Stimulated activated CD4-positive, alpha-beta T cell treated with anti-CD3 and anti-CD28 coated beads, Interleukin-12 subunit alpha, Interleukin-12 subunit beta, amount 100 ng/mL, for 24 hours (primary cell): Measurements from ENCODE around the gene ARHGEF3.
"Not testable (repeated sequence)": the region's sequence is repeated elsewhere in the genome, so short reads cannot be mapped to it uniquely, and the experiment has no call there.

Experiments
- DNase-seq, 2 experiments: peaks; one replicate each; pipeline ENCODE4 v3.0.0-alpha.2; 2020; ENCODE audit warnings: low read depth in 2 of 2

Gene ARHGEF3

GRCh38 chr3:56737006-56737405 is 64.7 kb downstream of the ARHGEF3 start:
- no peak for DNase-seq

- DNase-seq: no peak
Observed at GRCh38 chr3:56732109-56732508, 69.6 kb downstream of the ARHGEF3 start.

DNA sequence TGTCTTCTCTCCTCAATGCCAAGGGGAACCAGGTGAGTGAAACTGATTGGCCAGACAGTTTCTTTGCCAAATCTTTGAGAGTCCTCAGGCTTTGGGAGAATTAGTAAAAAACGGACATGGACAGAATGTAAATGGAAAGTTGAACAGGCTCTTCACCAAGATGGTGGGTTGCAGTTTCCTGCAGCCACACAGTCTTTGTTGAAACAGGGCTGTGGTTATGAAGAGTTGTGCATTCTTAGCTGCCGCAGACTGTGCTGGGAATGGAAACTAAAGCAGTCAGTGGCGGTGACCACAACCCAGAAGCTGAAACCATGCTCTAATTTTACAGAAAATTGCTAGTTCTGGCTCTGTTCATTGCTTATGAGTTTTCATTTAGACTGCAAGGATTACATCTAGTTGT is 76.6 kb downstream of the ARHGEF3 start:
- DNase-seq: peak; percentile 18 to 49

GRCh38 chr3:56724676-56725075 is 77.1 kb downstream of the ARHGEF3 start:
- DNase-seq: no peak

DNA sequence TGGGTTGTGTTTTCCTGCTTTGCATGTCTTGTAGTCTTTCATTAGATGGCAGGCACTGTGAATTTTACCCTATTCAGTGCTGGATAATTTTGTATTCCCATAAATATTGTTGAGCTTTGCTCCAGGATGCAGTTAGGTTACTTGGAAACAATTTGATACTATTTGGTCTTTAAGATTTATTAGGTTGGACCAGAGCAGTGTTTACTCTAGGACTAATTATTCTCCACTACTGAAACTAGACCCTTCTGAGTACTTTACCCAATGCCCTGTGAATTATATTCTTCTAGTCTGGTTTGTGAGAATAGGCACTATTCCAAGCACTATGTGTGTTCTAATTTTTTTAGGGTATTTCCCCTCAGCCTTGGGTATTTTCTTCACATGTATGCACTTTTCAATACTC is 80.9 kb downstream of the ARHGEF3 start:
- no peak for DNase-seq

GRCh38 chr3:56718809-56719208 is 82.9 kb downstream of the ARHGEF3 start:
- DNase-seq: not testable (repeated sequence)

GRCh38 chr3:56711344-56711743 is 90.4 kb downstream of the ARHGEF3 start:
- DNase-seq: no peak

- DNase-seq: peak in 1 of 2 experiments; percentile 8
Observed at GRCh38 chr3:56707412-56707811, 94.3 kb downstream of the ARHGEF3 start.

DNA sequence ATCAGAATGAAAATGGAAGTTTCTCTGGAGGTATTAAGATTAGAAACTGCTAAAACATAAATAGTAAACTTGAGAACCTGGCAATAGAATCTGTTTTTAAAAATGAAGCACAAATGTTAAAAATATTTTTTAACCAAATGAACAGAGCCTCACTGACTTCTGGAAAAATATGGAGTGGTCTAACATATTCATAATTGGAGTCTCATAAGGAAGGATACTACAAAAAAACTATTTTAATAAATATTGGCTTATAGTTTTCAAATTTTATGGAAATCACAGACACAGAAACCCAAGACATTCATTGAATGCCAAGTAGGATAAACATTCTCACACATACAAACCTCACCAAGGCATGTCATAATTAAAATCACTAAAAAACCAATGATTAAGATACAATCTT is 95.1 kb downstream of the ARHGEF3 start:
- DNase-seq: no peak

DNA sequence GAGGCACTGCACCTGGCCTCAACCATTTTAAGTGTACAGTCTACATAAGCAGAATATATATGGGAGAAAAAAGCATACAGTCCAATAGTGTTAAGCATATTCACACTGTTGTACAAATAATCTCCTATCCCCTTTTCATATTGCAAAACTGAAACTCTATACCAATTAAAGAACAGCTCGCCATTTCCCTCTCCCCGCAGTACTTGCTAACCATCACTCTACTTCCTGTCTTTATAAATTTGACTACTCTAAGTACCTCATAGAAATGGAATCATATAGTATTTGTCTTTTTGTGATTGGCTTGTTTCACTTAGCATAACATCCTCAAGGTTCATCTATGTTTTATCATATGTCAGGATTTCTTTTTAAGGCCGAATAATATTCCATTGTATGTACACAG is 97.0 kb downstream of the ARHGEF3 start:
- DNase-seq: no peak

DNA sequence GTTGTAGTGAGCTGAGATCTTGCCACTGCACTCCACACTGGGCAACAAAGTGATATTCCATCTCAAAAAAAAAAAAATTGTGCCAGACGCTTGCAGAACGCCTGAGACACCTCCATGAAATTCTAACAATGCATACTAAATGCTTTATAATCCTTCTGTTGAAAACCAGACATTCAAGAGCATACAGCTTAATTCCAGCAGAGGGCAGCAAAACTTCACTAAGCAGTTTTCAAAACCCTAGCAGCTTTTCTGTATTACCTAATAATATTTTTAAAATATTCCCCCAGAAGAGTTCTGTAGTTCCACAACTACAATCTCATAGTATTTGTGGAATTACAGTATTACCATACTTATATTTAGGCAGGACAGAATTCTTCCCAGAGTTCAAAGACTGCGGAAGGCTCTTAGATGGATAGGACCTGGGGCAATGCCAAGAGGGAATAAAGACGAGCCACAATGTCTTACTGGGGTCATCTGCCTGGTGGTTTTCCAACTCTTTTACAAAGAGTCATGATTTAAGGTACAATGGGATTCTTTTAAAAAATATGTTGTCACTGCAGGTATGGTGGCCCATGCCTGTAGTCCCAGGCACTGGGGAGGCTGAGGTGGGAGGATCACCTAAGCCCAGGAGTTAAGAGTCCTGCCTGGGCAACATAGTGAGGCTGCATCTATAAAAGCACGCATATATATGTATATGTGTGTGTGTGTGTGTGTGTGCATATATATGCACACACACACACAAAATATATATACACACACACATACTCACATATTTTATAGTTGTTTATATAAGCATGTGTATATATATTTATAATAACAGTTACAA is 99.0 kb downstream of the ARHGEF3 start:
- peak in 1 of 2 experiments; percentile 12 for DNase-seq

GRCh38 chr3:56700151-56700550 is 101.6 kb downstream of the ARHGEF3 start:
- DNase-seq: no peak

- no peak for DNase-seq
Observed at GRCh38 chr3:56694867-56695683, 106.7 kb downstream of the ARHGEF3 start.

GRCh38 chr3:56693750-56694149 is 108.0 kb downstream of the ARHGEF3 start:
- no peak for DNase-seq

DNA sequence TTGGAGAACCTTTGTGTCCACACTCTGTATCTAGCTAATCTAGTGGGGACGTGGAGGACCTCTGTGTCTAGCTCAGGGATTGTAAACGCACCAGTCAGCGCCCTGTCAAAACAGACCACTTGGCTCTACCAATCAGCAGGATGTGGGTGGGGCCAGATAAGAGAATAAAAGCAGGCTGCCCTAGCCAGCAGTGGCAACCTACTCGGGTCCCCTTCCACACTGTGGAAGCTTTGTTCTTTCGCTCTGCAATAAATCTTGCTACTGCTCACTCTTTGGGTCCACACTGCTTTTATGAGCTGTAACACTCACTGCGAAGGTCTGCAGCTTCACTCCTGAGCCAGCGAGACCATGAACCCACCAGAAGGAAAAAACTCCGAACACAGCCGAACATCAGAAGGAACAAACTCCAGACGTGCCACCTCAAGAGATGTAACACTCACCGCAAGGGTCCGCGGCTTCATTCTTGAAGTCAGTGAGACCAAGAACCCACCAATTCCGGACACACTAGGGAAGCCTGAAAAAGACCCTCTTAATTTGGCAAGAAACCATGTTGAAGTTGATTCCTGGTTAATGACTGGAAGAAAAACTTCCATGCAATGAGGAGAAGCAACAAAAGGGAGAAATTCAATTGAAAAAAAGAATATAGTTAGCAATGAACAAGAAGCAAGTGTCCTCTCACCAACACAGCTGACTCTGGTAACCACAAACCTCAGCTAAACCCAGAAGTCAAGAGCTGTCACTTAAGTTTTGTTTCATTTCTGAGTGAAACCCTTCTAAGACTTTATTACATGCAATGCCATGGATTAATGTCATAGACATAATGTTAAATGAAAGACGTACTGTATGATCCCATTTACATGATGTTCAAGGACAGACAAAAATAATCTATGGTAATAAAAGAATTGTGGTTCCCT is 109.0 kb downstream of the ARHGEF3 start:
- not testable (repeated sequence) for DNase-seq

- not testable (repeated sequence) for DNase-seq
Observed at GRCh38 chr3:56692001-56692365, 109.8 kb downstream of the ARHGEF3 start.

GRCh38 chr3:56691165-56692000 is 110.4 kb downstream of the ARHGEF3 start:
- no peak for DNase-seq

DNA sequence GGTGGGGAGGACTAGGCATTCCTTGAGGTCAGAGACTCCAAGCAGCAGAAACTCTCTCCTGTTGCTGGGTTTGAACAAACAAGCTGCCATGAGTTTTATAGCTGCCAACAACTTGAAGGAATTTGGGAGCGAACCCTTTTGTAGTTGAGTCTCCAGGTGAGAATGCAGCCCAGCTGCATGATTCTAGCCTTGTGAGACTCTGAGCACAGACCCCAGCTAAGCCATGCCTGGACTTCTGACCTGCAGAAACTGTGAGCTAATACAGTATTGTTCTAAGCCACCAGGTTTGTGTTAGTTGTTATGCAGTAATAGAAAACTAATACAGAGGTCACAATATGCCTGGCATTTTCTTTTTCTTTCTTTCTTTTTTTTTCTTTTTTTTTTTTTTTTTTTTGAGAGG is 112.4 kb downstream of the ARHGEF3 start:
- DNase-seq: no peak

- no peak for DNase-seq
Observed at GRCh38 chr3:56688191-56688590, 113.6 kb downstream of the ARHGEF3 start.

DNA sequence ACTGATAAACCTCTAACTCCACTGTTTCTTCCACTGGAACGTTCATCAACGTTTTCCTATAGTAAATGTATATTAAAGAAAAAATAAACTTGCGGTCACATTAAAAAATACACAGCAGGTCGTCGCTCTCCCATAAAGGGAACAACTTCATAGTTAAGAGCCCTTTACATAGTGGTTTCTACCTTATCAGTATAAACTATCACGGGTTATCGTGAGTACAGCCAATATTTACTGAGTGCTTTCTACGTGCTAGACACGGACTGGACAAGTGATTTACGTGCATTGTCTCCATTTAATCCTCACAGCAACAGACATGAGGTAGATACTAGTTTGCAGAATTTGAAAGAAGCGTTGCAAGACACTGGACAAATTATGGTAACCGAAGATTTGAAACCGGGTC is 117.7 kb downstream of the ARHGEF3 start:
- DNase-seq: no peak
